ENCODE data around the gene ATXN2. TPM values are rescaled to one million over a fixed set of nuclear protein-coding genes. Genes with fewer than 3 reads are reported as not detected.
"Not testable (repeated sequence)": the region's sequence is repeated elsewhere in the genome, so short reads cannot be mapped to it uniquely, and the experiment has no call there.

ATXN2 gene
- total RNA-seq, 1 experiment from 2014 or later, result 17.2 TPM

DNA sequence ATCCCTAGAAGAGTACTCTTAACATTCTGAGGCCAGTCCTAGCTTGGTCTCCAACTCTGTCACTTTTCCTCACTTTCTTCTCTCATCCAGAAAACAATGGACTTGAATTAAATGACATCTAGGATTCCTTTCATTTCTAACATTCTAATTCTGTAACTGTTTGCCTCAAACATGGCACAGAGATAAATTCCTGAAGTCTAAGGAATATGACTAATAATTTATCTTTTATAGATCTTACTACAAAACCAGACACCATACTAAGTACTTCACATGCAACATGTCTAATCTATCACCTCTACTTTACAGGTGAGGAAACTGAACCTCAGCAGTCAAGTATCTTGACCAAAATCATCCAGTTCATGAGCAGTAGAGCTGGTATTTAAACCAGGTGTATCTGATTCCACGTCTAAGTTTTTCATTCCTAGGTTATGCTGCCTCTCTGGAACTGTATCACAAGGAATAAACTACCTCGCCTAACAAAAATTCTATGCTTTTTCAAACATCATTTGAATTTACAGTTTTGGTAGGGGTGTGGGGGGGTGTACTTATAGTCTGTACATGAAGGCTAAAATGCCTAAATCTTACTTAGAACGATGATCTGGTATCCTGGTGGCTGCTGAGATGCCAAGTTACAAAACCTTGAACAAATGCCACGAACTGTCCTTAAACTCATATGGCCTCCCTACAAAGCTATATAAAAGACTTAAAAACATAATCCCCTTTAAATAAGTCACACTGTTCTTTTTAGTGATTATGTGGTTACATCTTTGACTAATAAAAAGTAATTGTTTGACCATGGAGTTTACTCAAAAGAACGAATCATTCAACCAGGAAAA lies 41.6 kb downstream of the ATXN2 start:
- H3K27ac ChIP-seq (ENCODE audit: low read length), result peak overlapping the region; percentile 54

DNA sequence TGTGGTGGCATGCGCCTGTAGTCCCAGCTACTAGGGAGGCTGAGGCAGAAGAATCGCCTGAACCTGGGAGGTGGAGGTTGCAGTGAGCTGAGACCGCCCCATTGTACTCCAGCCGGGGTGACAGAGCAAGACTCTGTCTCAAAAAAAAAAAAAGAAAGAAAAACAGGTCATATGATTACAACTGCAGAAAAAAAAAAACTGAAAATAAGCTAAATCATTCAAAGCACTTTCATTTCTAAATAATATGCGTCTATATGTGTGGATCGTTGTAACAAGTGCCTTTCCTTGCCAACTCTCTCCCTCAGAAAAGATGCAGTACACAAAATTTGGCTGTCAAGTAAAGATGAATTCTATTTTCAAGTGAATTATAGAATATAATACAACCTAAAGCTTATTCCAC lies 42.4 kb downstream of the ATXN2 start:
- BruUV-seq (replicated peaks), result TSS peak; percentile 14
- ATAC-seq (no peak), DNase-seq (no peak)
- TF ChIP-seq EZH2phosphoT487 (IDR thresholded peaks at IDR 0.05; ENCODE audit: borderline replicate concordance, low read length), result no peak
- TF ChIP-seq, protein P1, sequence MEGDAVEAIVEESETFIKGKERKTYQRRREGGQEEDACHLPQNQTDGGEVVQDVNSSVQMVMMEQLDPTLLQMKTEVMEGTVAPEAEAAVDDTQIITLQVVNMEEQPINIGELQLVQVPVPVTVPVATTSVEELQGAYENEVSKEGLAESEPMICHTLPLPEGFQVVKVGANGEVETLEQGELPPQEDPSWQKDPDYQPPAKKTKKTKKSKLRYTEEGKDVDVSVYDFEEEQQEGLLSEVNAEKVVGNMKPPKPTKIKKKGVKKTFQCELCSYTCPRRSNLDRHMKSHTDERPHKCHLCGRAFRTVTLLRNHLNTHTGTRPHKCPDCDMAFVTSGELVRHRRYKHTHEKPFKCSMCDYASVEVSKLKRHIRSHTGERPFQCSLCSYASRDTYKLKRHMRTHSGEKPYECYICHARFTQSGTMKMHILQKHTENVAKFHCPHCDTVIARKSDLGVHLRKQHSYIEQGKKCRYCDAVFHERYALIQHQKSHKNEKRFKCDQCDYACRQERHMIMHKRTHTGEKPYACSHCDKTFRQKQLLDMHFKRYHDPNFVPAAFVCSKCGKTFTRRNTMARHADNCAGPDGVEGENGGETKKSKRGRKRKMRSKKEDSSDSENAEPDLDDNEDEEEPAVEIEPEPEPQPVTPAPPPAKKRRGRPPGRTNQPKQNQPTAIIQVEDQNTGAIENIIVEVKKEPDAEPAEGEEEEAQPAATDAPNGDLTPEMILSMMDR (conservative IDR thresholded peaks at IDR 0.05; ENCODE audit: low read depth, low read length), result no peak
- TF ChIP-seq EZH2 (IDR thresholded peaks at IDR 0.05; ENCODE audit: low read length, unreplicated experiment), result no peak
- Histone ChIP-seq H3K4me3 (ENCODE audit: low read length) (no peak overlapping the region), H3K79me2 (ENCODE audit: low read length) (peaks cover 78% of the 10 kb centered on the region), H2AFZ (ENCODE audit: low read length) (no peak overlapping the region), H3K27ac (ENCODE audit: low read length) (no peak overlapping the region), H3K4me1 (ENCODE audit: insufficient read depth, low read length) (peaks cover 18% of the 10 kb centered on the region), H3K9ac (ENCODE audit: low read length) (no peak overlapping the region), H3K27me3 (ENCODE audit: low read length) (no peaks in the 10 kb centered on the region), H3K4me2 (ENCODE audit: low read length) (no peak overlapping the region), H4K20me1 (ENCODE audit: low read length) (no peaks in the 10 kb centered on the region), H3F3A (ENCODE audit: low read length, unreplicated experiment) (no peaks in the 10 kb centered on the region), H3K9me3 (ENCODE audit: low read length) (no peaks in the 10 kb centered on the region), H3K36me3 (ENCODE audit: low read depth, low read length) (no peaks in the 10 kb centered on the region), H3K9me2 (replicated peaks; ENCODE audit: low read length) (no peaks in the 10 kb centered on the region)
- intact Hi-C loops (cut with micrococcal nuclease), result loop anchor here (5.0 kb wide), 1 partner anchor 41 kb away; the partner anchor contains the start of gene ATXN2
- ChIA-PET POLR2A (ENCODE audit: unreplicated experiment) (no interaction called here), CTCF (no interaction called here)

More for the DNA sequence above, 41.6 kb downstream of the ATXN2 start:
- Histone ChIP-seq H3K9ac (ENCODE audit: low read length) (no peak overlapping the region), H4K20me1 (ENCODE audit: low read length) (no peaks in the 10 kb centered on the region), H3K9me3 (ENCODE audit: low read length) (no peaks in the 10 kb centered on the region), H3F3A (ENCODE audit: low read length, unreplicated experiment) (no peaks in the 10 kb centered on the region), H3K79me2 (ENCODE audit: low read length) (peaks cover 84% of the 10 kb centered on the region), H3K4me1 (ENCODE audit: insufficient read depth, low read length) (peaks cover 18% of the 10 kb centered on the region), H3K36me3 (ENCODE audit: low read depth, low read length) (no peaks in the 10 kb centered on the region), H3K27me3 (ENCODE audit: low read length) (no peaks in the 10 kb centered on the region), H2AFZ (ENCODE audit: low read length) (0 out of 2 replicates have a peak overlapping the region, but pooled peaks have one; percentile 6), H3K4me3 (ENCODE audit: low read length) (no peak overlapping the region; the same call in 1 of the 2 replicates), H3K4me2 (ENCODE audit: low read length) (peak overlapping the region; percentile 61), H3K9me2 (replicated peaks; ENCODE audit: low read length) (no peaks in the 10 kb centered on the region)
- peak; percentile 40 for DNase-seq
- ChIA-PET POLR2A (ENCODE audit: unreplicated experiment) (no interaction called here), CTCF (interaction anchor here (0.7 kb wide), 1 partner anchor 16 kb away, joined by 3 read pairs; no protein-coding TSS in a partner anchor)
- intact Hi-C loops (cut with micrococcal nuclease), result loop anchor here (5.0 kb wide), 1 partner anchor 40 kb away; the partner anchor contains the start of gene ATXN2
- TF ChIP-seq EZH2 (IDR thresholded peaks at IDR 0.05; ENCODE audit: low read length, unreplicated experiment), result no peak
- TF ChIP-seq EZH2phosphoT487 (IDR thresholded peaks at IDR 0.05; ENCODE audit: borderline replicate concordance, low read length), result no peak
- TF ChIP-seq, protein P1 (conservative IDR thresholded peaks at IDR 0.05; ENCODE audit: low read depth, low read length), result no peak
- ATAC-seq, result peak; percentile 65
- no TSS peak for BruUV-seq (replicated peaks)

DNA sequence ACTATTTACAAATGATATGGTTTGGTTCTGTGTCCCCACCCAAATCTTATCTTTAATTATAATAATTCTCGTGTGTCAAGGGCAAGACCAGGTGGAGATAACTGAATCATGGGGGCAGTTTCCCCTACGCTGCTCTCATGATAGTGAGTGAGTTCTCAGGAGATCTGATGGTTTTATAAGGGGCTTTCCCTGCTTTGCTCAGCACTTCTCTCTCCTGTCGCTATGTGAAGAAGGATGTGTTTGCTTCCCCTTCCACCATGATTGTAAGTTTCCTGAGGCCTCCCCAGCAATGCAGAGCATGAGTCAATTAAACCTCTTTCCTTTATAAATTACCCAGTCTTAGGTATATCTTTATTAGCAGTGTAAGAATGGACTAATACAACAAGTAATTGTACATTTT lies 43.8 kb downstream of the ATXN2 start:
- H3F3A ChIP-seq (ENCODE audit: low read length, unreplicated experiment); H3K9me2 ChIP-seq (replicated peaks; ENCODE audit: low read length); H3K4me2 ChIP-seq (ENCODE audit: low read length); CTCF ChIA-PET; H3K27ac ChIP-seq (ENCODE audit: low read length); H3K9ac ChIP-seq (ENCODE audit: low read length); H4K20me1 ChIP-seq (ENCODE audit: low read length); BruUV-seq (replicated peaks); DNase-seq; POLR2A ChIA-PET (ENCODE audit: unreplicated experiment); H3K36me3 ChIP-seq (ENCODE audit: low read depth, low read length); H3K9me3 ChIP-seq (ENCODE audit: low read length); H3K27me3 ChIP-seq (ENCODE audit: low read length); H2AFZ ChIP-seq (ENCODE audit: low read length); H3K4me3 ChIP-seq (ENCODE audit: low read length); ATAC-seq: not testable (repeated sequence)
- H3K79me2 ChIP-seq (ENCODE audit: low read length), result peaks cover 65% of the 10 kb centered on the region
- peaks cover 18% of the 10 kb centered on the region for H3K4me1 ChIP-seq (ENCODE audit: insufficient read depth, low read length)
- intact Hi-C loops (cut with micrococcal nuclease), result loop anchor here (5.0 kb wide), 1 partner anchor 42 kb away; the partner anchor contains the start of gene ATXN2
